IPS DF 4.7 (cell line): ENCODE data around the gene CNTN2.

Experiments
- DNase-seq: peaks from one replicate; pipeline ENCODE4 v3.0.0-alpha.2; 2013; ENCODE audit warnings: low spot score; ENCODE audit errors: extremely low read depth

CNTN2 gene, protein sequence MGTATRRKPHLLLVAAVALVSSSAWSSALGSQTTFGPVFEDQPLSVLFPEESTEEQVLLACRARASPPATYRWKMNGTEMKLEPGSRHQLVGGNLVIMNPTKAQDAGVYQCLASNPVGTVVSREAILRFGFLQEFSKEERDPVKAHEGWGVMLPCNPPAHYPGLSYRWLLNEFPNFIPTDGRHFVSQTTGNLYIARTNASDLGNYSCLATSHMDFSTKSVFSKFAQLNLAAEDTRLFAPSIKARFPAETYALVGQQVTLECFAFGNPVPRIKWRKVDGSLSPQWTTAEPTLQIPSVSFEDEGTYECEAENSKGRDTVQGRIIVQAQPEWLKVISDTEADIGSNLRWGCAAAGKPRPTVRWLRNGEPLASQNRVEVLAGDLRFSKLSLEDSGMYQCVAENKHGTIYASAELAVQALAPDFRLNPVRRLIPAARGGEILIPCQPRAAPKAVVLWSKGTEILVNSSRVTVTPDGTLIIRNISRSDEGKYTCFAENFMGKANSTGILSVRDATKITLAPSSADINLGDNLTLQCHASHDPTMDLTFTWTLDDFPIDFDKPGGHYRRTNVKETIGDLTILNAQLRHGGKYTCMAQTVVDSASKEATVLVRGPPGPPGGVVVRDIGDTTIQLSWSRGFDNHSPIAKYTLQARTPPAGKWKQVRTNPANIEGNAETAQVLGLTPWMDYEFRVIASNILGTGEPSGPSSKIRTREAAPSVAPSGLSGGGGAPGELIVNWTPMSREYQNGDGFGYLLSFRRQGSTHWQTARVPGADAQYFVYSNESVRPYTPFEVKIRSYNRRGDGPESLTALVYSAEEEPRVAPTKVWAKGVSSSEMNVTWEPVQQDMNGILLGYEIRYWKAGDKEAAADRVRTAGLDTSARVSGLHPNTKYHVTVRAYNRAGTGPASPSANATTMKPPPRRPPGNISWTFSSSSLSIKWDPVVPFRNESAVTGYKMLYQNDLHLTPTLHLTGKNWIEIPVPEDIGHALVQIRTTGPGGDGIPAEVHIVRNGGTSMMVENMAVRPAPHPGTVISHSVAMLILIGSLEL

DNA sequence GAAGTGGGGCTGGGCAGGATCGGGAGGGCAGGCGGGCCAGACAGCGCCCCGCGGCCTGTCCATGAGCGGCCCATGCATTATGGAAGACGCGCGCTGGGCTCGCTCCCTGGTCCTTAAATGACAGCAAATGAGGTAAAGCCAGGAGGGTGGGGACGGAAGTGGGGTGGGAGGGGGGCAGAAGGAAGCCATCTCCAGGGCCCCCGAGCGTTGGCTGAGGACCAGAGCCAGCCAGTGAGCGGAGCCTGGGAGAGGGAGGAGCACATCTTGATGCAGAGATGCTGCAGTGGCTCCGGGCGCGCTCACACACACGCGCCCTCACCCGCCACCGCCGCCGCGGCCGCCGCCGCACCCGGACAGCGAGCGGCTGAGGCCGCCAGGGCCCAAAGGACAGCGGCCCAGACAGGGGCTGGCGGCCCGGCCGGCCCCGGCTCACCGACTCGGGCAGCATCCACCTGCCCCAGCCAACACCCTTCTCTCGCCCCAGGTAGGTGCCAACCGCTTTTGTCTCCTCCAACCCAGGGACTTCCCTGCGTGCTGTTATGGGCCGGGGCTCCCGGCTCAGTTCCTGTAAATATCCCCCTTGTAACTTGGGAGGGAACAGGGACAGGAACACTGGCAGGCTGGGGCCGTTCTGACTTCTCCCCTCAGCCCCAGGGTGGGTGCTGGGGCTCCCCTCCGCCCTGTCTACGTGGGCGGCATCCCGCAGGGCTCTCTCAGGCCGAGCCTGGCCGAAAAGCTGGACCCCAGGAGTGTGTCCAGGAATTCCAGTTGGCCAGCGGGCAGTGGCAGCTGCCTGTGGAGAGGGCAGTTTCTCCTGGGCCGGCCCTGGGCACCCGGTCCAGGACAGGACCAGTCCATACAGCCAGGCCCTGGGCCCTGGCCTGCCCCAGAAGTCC, at the start of gene CNTN2:
CNTN2 (plus strand) TSS at position 302 of the 896 bp plus-strand sequence. CDS start 9,974 bp downstream, outside the sequence.
- no peak for DNase-seq

DNA sequence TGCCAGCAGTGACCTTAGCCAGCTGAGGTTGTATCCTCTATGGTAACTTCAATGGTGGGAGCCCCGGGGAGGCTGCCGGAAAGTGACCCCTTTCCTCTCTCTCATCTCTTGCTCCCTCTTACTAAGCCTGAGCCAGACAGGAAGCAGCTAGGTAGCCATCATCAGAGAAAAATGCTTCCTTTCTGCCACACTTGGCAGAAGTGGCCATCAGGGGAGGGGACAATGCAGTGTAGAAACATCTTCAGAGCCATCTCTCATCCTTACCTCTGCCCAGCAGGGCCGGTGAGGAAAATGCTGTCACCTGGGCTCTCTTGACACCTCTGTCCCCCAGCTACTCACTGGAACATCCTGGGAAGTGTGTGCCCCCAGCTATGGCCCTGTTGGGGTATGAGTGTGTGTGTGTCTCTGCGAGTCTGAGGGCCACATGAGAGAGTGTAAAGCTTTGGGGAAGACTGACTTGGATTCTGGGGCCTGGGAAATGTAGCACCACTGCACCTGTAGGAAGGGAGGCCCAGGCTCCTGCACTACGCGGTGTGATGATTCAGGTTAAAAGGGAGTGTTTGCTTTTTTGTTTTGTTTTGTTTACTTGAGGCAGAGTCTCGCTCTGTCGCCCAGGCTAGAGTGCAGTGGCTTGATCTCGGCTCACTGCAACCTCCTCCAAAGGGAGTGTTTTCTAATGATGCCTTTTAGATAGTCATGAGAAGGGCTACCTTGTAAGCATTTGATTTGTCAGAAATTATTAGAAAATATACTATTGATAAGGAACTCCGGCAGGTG, 48.7 kb upstream of the CNTN2 start:
- no peak for DNase-seq

DNA sequence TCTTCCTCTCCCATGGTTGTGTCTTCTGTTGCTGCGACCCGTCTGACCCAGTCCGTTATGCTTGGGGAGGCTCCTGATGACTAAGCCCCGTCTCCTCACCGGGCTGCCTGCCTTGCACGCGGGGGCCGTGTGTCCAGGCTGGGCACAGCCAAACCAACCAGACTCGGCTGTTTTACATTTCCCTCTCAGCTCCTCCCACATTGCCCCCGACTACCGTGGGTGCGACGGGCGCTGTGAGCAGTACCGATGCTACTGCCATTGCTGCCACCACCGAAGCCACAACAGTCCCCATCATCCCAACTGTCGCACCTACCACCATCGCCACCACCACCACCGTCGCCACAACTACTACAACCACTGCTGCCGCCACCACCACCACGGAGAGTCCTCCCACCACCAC, 46.0 kb upstream of the CNTN2 start:
- no peak for DNase-seq

DNA sequence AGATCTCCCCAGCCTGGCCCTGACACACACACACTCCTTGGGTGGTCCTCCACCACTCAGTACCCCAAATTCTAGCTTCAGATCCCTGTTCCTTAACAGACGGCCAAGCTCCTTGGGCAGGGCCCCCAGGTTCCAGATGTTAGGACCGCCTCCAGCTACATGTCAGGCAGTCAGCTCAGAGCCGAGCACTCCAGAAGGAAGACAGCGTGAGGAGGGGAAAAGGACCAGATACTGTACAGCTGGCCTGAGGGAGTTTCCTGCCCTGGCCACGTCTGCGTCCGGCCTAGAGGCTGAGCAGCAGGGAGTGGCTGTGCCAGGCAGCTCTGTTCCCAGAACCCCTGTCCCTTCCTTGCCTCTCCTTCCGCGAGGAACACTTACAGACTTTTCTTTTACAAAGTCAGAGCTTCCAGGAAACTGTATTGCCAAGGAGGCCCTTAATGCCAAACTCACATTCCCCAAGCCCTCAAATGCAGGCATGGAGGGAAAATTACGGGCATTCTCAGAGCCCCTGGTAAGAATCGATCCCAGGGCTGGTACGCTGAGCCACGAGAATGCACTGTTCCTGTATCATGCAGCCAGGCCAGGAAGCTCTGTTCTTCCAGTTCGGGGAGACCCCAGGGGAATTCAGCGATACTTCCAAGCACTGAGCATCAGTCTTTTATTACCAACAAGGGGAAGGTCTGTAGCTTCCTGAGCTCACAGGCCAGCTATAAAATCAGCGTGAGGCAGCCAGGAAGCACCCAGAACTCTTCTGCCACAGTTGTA, 45.2 kb upstream of the CNTN2 start:
- DNase-seq, result no peak

DNA sequence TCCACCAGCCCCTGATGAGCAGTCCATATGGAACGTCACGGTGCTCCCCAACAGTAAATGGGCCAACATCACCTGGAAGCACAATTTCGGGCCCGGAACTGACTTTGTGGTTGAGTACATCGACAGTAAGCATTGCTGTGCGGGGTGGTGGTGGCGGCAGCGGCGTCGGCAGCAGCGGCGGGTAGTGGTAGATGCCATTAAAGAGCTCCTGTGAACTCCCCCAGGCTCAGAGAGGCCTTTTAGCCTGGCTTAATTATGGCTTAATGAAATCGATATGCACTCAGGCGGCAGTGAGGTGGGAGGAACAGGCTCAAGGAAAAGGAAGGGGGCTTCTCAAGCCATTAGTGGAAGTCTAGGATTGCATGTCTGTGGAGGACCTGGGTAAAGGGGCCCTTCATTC, 41.9 kb upstream of the CNTN2 start:
- DNase-seq, result no peak

DNA sequence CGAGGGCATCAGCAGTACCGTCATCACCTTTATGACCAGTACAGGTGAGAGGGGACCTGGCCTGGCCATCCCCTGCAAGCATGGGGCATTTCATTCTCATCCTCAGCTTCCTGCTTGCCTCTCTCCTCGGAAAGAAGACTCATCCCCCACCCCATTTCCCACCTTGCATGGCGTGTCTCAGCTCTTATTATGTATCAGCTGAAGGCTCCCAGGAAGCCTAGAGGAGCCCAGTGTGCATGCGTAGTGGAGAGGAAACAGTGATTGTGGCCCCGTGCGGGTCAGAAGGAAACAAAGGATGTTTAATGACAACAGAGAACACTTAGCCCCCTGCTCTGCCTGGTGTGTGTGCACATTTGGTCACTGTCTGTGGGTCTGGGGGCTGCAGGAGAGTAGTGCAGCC, 40.3 kb upstream of the CNTN2 start:
- DNase-seq, result no peak

DNA sequence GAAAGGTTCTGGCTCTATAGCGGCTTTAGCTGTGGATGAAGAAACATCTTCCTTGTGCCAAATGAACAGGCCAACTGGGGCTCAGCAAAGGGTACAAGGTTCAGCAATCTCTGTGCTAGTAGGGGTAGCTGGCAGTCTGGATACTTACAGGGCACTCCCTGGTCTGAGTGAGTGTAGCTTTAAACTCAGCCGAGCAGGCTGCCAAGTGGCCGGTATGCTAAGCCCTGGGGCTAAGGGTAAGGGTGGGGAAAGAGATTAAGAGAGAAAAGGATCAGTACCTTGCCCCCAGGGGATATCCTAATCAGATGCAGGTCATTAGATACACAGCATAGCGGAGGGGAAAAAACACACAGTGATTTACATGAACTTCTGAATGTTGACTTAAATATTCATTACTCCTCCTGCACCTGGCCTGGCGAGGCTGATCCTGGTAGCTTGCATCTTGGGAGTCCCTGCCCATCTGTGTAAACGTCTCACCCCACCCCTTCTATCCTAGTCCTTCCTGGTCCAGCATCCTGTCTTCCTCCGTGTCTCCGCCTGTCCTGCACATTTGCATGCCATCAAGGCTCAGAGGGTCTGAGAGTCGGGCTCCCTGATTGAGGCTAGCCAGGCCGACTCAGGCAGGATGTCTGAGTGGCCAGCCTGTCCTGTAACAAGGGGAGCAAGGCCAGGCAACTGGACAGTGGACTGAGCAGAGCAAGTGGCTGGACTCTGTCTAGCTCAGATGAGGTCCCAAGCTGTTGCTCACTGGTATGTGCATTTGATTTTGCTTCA, 39.5 kb upstream of the CNTN2 start:
- no peak for DNase-seq

DNA sequence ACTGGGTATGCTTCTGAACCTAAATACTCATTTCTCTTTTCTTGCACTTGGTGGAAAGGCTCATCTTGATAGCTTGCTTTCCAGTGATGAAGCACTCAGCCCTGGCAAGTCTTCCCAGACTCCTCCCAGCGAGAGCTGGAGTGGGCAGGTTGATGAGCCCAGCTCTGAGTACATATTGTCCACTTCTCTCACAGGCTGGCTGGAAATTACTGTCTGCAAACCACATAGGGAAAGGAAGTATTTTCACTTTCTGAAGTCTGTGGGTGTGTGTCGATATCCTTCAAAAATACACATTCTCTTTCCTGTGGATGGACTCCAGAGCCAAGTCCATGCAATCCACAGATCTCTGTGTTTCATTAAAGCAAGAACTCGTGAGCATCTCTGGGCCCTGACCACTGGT, 38.7 kb upstream of the CNTN2 start:
- no peak for DNase-seq

DNA sequence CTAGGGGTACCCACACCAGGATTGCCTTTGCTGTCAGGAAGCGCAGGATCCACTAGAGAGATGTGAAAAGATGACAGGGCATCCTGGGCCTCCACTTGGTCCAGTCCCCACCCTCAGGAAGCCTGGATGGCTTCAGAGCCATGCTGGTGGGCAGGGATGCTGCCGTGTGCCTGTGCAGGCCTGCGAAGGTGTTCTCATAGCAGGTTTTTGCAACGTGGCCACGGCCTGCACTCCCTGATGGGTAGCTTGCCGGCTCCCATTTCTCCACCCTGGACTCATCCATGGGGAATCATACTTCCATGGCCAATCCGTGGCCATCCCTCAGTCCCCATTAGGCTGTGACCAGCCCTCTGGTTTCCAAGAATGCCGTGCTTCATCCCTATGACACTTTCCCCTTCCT, 34.1 kb upstream of the CNTN2 start:
- no peak for DNase-seq

DNA sequence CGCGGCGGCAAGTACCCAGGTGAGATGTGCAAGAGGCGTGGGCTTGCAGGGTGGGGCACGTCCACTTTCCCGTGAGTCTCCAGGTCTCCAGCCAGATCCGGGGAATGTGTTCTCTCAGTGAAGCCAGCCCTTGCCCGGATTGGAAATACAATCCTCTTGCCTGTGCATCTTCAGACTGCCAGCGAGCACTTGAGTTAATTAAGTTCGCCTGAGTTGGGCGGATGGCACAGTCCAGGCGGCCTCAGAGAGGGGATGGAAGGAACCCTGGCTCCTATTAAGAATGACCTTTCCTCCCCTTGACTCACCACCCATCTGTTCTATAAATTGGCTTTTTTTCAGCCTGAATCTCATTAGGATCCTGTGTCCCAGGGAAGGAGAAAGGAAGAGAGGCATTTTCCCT, 33.3 kb upstream of the CNTN2 start:
- no peak for DNase-seq

DNA sequence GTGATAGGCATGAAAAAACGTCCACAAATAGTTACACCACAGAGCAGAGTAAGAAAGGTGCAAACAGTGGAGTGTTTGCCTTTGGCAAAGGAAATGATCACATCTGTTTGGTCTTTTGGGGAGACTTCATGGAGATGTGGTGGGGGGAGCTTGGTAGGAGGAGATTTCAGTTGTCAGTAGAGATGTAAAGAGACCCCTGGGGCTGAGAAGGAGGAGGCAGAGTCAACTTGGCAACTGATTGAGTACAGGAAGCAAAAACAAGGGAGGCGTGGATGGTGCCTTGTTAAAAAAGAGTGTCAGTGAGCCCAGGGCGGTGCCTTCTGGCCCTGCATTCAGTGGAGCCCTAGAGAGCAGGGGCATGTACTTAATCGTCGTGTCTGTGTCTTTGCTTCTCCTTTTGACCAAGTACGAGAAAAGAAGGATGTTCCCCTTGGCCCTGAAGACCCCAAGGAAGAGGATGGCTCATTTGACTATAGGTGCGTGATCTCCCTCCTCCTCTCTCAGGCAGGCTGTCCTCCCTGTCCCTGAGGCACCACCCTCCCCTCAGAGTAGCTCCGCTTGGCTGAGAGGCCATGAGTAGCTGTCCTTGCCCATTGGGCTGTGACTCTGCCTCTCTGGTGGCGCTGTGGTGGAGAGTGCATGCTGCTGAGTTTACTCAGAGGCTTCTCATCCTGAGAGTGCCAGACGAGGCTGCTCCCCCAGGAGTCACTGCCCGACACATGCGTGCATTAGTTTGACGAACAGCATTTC, 30.4 kb upstream of the CNTN2 start:
- DNase-seq, result no peak

DNA sequence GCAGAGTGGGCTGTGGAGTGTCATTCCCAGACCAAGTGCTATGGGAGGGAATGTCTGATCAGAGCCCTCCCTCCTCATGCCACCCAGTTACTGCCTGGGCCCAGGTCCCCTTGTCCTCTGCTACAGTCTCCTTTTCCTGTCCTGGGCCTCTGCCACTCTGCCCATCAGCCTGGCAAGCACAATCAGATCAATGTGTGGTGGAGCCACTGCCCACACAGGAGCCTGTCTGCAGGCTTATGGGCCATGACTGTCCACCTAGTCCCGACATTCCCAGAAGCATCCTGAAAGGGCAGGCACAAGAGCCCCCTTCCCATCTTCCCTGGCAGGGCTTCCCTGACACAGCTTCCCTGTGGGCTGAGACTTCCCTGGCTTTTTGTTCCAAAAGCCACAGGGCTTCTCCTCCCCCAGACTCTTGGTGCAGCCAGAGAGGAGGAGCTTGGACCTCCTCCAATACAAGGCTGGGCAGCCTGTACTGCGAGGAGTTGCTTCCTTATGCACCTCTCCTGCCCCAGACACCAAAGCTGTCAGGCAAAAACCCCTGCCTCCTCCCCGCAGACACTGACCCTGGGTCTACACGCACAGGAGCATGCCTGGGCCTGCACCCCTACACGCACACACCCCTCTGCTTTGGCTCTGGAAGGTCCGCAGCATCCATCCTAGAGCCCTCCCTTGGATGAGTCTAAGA, 29.2 kb upstream of the CNTN2 start:
- DNase-seq, result no peak

DNA sequence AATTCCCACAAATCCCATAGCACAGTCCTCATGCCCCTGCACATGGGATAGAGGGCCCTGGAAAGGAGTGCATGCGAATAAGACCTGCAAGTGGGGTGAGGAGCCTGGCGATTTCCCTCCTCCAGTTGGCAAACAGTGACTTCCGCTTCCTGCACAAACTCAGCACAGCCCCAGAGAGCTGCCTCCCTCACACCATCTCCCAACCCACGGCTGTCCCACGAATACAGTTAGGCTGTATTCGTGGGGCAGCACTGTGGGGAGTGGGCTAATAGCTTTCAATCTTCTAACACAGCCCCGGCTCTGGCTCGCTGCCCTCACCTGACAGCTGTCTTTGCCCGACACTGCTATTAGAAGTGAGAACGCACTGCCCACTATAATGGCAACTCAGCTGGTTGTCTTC, 28.2 kb upstream of the CNTN2 start:
- DNase-seq, result no peak

DNA sequence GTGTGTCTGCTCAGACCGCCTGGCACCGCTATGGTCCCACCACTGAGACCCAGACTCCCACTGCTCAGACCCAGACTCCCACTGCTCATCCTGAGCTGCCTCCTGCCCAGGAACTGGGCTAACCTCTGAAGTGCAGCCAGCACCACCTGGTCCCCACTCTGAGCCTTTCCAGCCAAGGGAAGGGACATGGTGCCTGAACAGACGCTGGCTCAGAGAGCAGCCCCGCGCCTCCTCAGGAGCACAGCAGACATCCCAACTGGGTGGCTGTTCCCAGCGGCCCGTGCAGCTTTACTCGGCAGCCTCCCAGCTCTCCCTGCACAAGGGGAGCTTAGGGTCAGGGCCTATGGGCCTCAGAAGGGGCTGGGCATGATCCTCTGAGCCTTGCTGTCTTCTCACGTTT, 27.8 kb upstream of the CNTN2 start:
- DNase-seq, result no peak

DNA sequence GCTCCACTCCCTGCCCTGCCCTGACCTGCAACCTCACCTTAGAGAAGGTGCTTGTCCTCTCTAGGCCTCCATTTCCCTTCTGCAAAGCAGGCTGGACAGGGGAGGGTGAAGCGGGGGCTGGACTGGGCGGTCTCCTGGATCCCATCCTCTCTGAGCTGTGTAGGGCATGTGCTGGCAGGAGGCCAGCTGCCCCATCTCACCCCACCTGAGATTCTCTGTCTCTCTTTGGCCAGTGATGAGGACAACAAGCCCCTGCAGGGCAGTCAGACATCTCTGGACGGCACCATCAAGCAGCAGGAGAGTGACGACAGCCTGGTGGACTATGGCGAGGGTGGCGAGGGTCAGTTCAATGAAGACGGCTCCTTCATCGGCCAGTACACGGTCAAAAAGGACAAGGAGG, 26.9 kb upstream of the CNTN2 start:
- DNase-seq, result no peak

DNA sequence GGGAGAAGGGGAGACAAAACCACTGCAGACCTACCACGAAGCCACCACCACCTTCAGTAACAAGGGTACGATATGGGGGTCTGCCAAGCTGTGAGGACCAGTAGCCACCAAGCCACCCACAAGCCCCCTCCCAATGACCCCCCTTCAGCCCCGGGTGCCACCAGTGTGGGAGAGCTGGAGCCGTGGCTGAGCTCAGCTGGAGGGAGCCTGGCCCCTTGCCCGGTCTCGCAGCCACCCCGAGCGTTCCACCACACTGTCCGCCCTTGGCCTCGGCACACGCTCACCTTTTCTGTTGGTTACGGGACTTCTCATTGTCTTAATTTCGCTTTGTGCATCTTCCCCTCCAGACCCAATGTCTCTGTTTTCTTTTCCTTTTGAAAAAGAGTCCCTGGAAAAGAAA, 26.4 kb upstream of the CNTN2 start:
- no peak for DNase-seq

DNA sequence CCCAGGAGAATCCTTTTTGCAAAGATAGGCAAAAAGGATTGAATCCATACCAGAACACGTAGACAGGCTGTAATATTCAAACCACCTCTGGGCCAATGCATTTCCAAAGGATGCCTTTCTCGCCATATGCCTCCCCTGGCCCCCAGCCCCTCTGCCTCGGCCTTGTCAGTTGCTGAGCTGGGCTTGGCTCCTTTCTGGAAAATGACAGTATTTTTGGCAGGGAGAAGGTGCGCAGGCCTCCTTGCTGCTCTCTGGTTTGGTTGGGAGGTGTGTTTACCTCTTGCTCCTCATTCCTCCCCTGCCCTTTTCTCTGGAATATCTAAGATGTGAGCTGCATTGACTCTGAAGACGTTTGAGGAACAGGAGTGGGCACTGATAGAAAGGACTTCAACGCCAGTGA, 26.0 kb upstream of the CNTN2 start:
- DNase-seq, result no peak

DNA sequence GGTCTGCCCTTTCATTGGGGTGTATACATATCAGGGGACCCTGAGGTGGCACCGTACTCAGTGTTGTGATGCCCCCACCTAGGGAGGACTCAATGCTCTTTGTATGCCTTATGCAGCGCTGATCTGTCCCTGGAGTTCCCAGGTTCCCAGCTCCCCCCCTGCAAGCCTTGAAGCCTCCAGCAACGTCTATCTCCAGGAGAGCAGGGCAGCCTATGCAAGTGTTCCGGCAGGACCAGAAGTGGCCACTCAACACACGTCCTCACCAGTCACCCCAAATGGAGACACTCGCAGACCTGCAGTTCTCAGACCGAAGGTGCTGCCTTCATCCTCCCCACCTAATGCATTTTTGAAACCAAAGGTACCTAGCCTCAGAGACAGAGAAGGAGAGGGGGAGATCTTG, 25.2 kb upstream of the CNTN2 start:
- DNase-seq, result no peak
